MM.1S (cell line): ENCODE measurements around the gene POU2AF3.

Source experiments
- DNase-seq: peaks from one replicate; pipeline ENCODE4 v3.0.0-alpha.2; 2015
- H2AFZ ChIP-seq: fragments of 300-600 bp; sonication (generic); 2 replicates; pipeline ENCODE4 v1.6.0; 2016; ENCODE audit warnings: antibody characterized with exemption, low read length
- H3F3A ChIP-seq: fragments of 300-600 bp; sonication (generic); 2 replicates; pipeline ENCODE4 v1.6.1; 2016; ENCODE audit warnings: mild to moderate bottlenecking, antibody characterized with exemption, low read length, moderate library complexity, mixed read lengths; ENCODE audit not compliant: insufficient read depth
- H3K27ac ChIP-seq: fragments of 300-600 bp; sonication (generic); 2 replicates; pipeline ENCODE4 v1.5.1; 2016; ENCODE audit warnings: mild to moderate bottlenecking, low read length
- H3K27me3 ChIP-seq: fragments of 300-600 bp; sonication (generic); replicated peaks from 2 replicates; pipeline ENCODE4 v1.6.0; 2016; ENCODE audit warnings: low read length; ENCODE audit not compliant: insufficient read depth
- H3K36me3 ChIP-seq: fragments of 300-600 bp; sonication (generic); replicated peaks from 2 replicates; pipeline ENCODE4 v1.6.1; 2016; ENCODE audit warnings: mild to moderate bottlenecking, low read length, mixed read lengths; ENCODE audit not compliant: insufficient read depth
- H3K4me1 ChIP-seq: fragments of 300-600 bp; sonication (generic); 2 replicates; pipeline ENCODE4 v1.6.1; 2016; ENCODE audit warnings: low read length, mixed read lengths
- H3K4me2 ChIP-seq: fragments of 300-600 bp; sonication (generic); 2 replicates; pipeline ENCODE4 v1.6.0; 2016; ENCODE audit warnings: low read depth, low read length
- H3K4me3 ChIP-seq: fragments of 300-600 bp; sonication (generic); 2 replicates; pipeline ENCODE4 v1.5.1; 2016; ENCODE audit warnings: low read length, mixed read lengths
- H3K79me2 ChIP-seq: fragments of 300-600 bp; sonication (generic); 2 replicates; pipeline ENCODE4 v1.6.1; 2016; ENCODE audit warnings: mixed run types, low read length, mixed read lengths
- H3K9ac ChIP-seq: fragments of 300-600 bp; sonication (generic); 2 replicates; pipeline ENCODE4 v1.6.1; 2016; ENCODE audit warnings: low read length, mixed read lengths
- H3K9me2 ChIP-seq: fragments of 300-600 bp; sonication (generic); replicated peaks from 2 replicates; pipeline ENCODE4 v1.6.1; 2016; ENCODE audit warnings: mild to moderate bottlenecking, low read length, mixed read lengths; ENCODE audit not compliant: insufficient read depth
- H3K9me3 ChIP-seq: fragments of 300-600 bp; sonication (generic); replicated peaks from 2 replicates; pipeline ENCODE4 v1.6.1; 2016; ENCODE audit warnings: mild to moderate bottlenecking, low read length, mixed read lengths; ENCODE audit not compliant: insufficient read depth
- H4K20me1 ChIP-seq: fragments of 300-600 bp; sonication (generic); 2 replicates; pipeline ENCODE4 v1.6.1; 2016; ENCODE audit warnings: mild to moderate bottlenecking, low read length, moderate library complexity, mixed read lengths; ENCODE audit not compliant: insufficient read depth
- EZH2 ChIP-seq: fragments of 300-600 bp; sonication (generic); optimal IDR thresholded peaks from 2 replicates; pipeline ENCODE3; 2017; ENCODE audit warnings: low read depth, mild to moderate bottlenecking, antibody characterized with exemption, low read length, mixed read lengths
- EZH2phosphoT487 ChIP-seq: fragments of 300-600 bp; sonication (generic); IDR thresholded peaks from 2 replicates; pipeline ENCODE4 v1.6.1; 2018; ENCODE audit warnings: antibody characterized with exemption, low read length
- TF ChIP-seq, protein P1 (sequence below): fragments of 300-600 bp; sonication (generic); IDR thresholded peaks from 2 replicates; pipeline ENCODE4 v1.5.1; 2016; ENCODE audit warnings: antibody characterized with exemption, low read length, mixed read lengths

The POU2AF3 gene

DNA sequence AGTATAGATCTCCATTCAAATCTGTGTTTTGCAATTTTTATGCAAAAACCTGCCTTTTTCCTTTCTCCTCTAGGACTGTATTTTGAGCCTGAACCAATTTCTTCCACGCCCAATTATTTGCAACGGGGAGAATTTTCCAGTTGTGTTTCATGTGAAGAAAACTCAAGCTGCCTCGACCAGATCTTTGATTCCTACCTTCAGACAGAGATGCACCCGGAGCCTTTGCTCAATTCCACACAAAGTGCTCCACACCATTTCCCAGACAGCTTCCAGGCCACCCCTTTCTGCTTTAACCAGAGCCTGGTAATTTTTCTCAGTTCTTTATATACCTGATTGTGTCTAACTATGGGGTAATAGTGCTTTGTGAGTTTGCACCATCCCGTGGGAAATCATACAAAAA lies 8.0 kb downstream of the POU2AF3 start:
- H3K4me3 ChIP-seq: no peak overlapping the region
- H3K27ac ChIP-seq: no peak overlapping the region
- H3K9ac ChIP-seq: no peak overlapping the region
- no peaks in the 10 kb centered on the region for H3K36me3 ChIP-seq
- H3K9me2 ChIP-seq: no peaks in the 10 kb centered on the region
- H3K4me2 ChIP-seq: no peak overlapping the region
- no peaks in the 10 kb centered on the region for H3K9me3 ChIP-seq
- H2AFZ ChIP-seq: no peak overlapping the region
- H4K20me1 ChIP-seq: no peaks in the 10 kb centered on the region
- H3K79me2 ChIP-seq: no peaks in the 10 kb centered on the region
- H3K4me1 ChIP-seq: no peaks in the 10 kb centered on the region
- H3K27me3 ChIP-seq: no peaks in the 10 kb centered on the region
- TF ChIP-seq EZH2phosphoT487 (no peak), EZH2 (no peak)
- TF ChIP-seq, protein P1, sequence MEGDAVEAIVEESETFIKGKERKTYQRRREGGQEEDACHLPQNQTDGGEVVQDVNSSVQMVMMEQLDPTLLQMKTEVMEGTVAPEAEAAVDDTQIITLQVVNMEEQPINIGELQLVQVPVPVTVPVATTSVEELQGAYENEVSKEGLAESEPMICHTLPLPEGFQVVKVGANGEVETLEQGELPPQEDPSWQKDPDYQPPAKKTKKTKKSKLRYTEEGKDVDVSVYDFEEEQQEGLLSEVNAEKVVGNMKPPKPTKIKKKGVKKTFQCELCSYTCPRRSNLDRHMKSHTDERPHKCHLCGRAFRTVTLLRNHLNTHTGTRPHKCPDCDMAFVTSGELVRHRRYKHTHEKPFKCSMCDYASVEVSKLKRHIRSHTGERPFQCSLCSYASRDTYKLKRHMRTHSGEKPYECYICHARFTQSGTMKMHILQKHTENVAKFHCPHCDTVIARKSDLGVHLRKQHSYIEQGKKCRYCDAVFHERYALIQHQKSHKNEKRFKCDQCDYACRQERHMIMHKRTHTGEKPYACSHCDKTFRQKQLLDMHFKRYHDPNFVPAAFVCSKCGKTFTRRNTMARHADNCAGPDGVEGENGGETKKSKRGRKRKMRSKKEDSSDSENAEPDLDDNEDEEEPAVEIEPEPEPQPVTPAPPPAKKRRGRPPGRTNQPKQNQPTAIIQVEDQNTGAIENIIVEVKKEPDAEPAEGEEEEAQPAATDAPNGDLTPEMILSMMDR: no peak
- DNase-seq: no peak
- no peaks in the 10 kb centered on the region for H3F3A ChIP-seq

DNA sequence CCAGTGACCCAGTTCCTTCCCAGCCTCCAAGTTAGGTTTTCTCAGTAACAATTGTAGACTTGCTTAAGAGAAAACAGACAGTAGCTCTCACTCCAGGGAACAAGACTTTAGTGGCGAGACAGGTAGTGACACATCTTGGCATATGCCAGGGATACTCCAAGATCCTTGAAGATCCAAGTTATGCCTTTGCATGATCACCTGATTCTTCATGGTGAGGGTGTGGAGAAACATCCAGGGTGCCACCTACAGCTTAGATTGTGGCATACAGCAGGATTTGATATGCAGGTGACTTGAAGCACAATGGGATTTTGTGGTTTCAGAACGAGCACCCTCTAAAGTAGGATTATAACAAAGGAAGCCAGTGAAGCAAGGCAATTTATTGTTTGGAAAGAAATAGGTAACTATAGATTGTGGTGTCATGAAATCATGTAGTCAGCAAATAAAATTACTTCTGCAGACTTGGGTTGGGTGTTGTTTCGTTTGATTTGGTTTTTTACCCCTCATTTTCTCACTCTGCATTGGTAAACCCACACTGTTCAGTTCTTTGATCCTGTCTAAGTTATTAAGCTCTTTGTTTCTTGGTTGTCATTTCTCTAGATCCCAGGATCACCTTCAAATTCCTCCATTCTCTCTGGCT lies 9.2 kb downstream of the POU2AF3 start:
- H3K27ac ChIP-seq: no peak overlapping the region

GRCh38 chr11:111308140-111308539 lies 9.8 kb downstream of the POU2AF3 start:
- Histone ChIP-seq H3K27ac (no peak overlapping the region), H3K9ac (no peak overlapping the region), H3K9me2 (no peaks in the 10 kb centered on the region), H3K4me3 (no peak overlapping the region), H3K4me2 (no peak overlapping the region), H3F3A (no peaks in the 10 kb centered on the region), H3K36me3 (no peaks in the 10 kb centered on the region), H4K20me1 (no peaks in the 10 kb centered on the region), H3K9me3 (no peaks in the 10 kb centered on the region), H3K79me2 (no peaks in the 10 kb centered on the region), H2AFZ (no peak overlapping the region), H3K27me3 (no peaks in the 10 kb centered on the region), H3K4me1 (no peaks in the 10 kb centered on the region)
- no peak for DNase-seq
- TF ChIP-seq EZH2 (no peak), EZH2phosphoT487 (no peak)
- TF ChIP-seq, protein P1: no peak

More for the DNA sequence above, 9.2 kb downstream of the POU2AF3 start:
- no peaks in the 10 kb centered on the region for H3F3A ChIP-seq
- H3K9me3 ChIP-seq: no peaks in the 10 kb centered on the region
- TF ChIP-seq, protein P1: no peak
- TF ChIP-seq EZH2 (no peak), EZH2phosphoT487 (no peak)
- no peaks in the 10 kb centered on the region for H3K9me2 ChIP-seq
- no peak overlapping the region for H3K9ac ChIP-seq
- no peaks in the 10 kb centered on the region for H4K20me1 ChIP-seq
- no peak for DNase-seq
- H3K36me3 ChIP-seq: no peaks in the 10 kb centered on the region
- no peaks in the 10 kb centered on the region for H3K4me1 ChIP-seq
- H3K27me3 ChIP-seq: no peaks in the 10 kb centered on the region
- H2AFZ ChIP-seq: no peak overlapping the region
- no peak overlapping the region for H3K4me2 ChIP-seq
- H3K4me3 ChIP-seq: no peak overlapping the region
- H3K79me2 ChIP-seq: no peaks in the 10 kb centered on the region
